ENCODE measurements around the gene LUC7L.

The LUC7L gene

DNA sequence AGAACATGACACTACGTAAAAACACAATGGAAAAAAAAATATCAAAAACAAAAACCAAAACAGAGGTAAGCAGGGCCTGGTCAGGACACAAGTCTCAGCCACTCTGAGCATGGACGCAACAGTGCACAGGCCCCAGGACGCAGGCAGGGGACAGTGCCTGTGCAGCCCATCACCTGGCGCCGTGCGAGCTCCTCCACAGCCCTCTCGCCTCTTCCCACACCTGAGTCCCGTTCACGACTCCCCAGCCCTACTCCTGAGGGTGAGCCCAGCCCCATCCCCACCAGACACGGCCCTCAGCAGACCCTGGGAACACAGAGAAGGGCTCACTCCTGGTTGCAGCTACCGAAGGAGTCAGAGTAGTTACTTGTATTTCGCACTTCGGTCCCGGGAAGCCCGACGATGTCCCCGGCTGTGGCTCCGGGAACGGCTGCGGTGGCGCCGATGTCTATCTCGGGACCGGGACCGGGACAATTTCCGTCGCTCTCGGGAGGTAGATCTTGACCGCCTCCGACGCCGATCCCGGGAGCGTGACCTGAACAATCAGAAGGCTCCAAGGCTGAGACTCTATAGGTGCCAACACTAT is 39.6 kb downstream of the LUC7L start:
- H3K4me3 ChIP-seq (ENCODE audit: low read depth, low read length) = no peak overlapping the region
- TF ChIP-seq, protein P1, sequence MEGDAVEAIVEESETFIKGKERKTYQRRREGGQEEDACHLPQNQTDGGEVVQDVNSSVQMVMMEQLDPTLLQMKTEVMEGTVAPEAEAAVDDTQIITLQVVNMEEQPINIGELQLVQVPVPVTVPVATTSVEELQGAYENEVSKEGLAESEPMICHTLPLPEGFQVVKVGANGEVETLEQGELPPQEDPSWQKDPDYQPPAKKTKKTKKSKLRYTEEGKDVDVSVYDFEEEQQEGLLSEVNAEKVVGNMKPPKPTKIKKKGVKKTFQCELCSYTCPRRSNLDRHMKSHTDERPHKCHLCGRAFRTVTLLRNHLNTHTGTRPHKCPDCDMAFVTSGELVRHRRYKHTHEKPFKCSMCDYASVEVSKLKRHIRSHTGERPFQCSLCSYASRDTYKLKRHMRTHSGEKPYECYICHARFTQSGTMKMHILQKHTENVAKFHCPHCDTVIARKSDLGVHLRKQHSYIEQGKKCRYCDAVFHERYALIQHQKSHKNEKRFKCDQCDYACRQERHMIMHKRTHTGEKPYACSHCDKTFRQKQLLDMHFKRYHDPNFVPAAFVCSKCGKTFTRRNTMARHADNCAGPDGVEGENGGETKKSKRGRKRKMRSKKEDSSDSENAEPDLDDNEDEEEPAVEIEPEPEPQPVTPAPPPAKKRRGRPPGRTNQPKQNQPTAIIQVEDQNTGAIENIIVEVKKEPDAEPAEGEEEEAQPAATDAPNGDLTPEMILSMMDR (IDR thresholded peaks at IDR 0.05; ENCODE audit: low read depth, low read length) = no peak
- no peak for TF ChIP-seq MYC (IDR thresholded peaks at IDR 0.05; ENCODE audit: low read depth, low read length)
- TF ChIP-seq MAX (IDR thresholded peaks at IDR 0.05; ENCODE audit: low read depth, low read length) = no peak
- TF ChIP-seq POLR2A (IDR thresholded peaks at IDR 0.05; ENCODE audit: extremely low read depth, insufficient read length) = no peak
- DNase-seq (ENCODE audit: low read depth) = no peak

DNA sequence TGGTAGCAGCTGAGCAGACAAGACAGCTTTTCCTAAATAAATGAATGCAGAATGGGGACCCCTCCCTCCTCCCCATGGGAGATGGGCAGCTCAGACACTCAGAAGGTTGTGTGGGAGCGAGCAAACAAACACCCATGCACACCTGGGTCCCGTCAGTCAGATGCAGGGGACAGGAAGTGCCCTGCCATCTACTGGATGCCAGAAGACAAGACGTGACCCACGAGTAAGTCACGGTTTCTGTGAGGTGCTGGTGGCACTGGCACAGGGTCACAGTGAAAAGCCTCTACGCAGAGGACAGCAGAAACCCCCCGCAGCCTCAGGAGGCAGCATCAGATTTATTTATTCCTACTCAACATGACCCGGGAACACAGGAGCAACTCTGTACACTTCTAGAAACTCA is 40.6 kb downstream of the LUC7L start:
- no peak overlapping the region for H3K4me3 ChIP-seq (ENCODE audit: low read depth, low read length)
- TF ChIP-seq MAX (IDR thresholded peaks at IDR 0.05; ENCODE audit: low read depth, low read length) = no peak
- TF ChIP-seq MYC (IDR thresholded peaks at IDR 0.05; ENCODE audit: low read depth, low read length) = no peak
- TF ChIP-seq, protein P1 (IDR thresholded peaks at IDR 0.05; ENCODE audit: low read depth, low read length) = no peak
- TF ChIP-seq POLR2A (IDR thresholded peaks at IDR 0.05; ENCODE audit: extremely low read depth, insufficient read length) = no peak
- DNase-seq (ENCODE audit: low read depth) = peak; percentile 15

DNA sequence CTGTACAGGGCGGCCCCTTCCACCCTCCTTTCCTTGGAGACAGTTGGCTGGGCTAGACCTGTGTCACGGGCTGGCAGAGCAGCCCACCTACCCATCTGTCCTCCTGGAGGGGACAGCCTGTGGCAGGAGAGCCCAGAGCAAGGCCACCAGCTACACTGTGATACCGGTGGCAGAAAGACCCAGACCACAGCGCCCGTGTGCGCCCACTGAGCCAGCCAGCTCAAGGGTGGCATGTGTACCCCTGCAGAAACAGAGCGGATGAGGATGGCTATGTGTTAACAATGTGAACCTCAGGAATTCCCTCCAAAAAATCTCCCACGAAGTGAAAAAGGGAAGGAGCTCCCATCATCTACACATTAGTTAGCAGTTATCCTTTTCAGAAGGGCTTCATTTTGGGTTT is 41.9 kb downstream of the LUC7L start:
- TF ChIP-seq MYC (IDR thresholded peaks at IDR 0.05; ENCODE audit: low read depth, low read length) (no peak), POLR2A (IDR thresholded peaks at IDR 0.05; ENCODE audit: extremely low read depth, insufficient read length) (no peak), MAX (IDR thresholded peaks at IDR 0.05; ENCODE audit: low read depth, low read length) (no peak)
- TF ChIP-seq, protein P1 (IDR thresholded peaks at IDR 0.05; ENCODE audit: low read depth, low read length) = no peak
- DNase-seq (ENCODE audit: low read depth) = no peak
- no peak overlapping the region for H3K4me3 ChIP-seq (ENCODE audit: low read depth, low read length)

- TF ChIP-seq MAX (IDR thresholded peaks at IDR 0.05; ENCODE audit: low read depth, low read length) (no peak), POLR2A (IDR thresholded peaks at IDR 0.05; ENCODE audit: extremely low read depth, insufficient read length) (no peak), MYC (IDR thresholded peaks at IDR 0.05; ENCODE audit: low read depth, low read length) (no peak)
- TF ChIP-seq, protein P1 (IDR thresholded peaks at IDR 0.05; ENCODE audit: low read depth, low read length) = no peak
- no peak for DNase-seq (ENCODE audit: low read depth)
- no peak overlapping the region for H3K4me3 ChIP-seq (ENCODE audit: low read depth, low read length)
Observed at GRCh38 chr16:185691-186090, 43.6 kb downstream of the LUC7L start.

GRCh38 chr16:185213-185612 is 44.0 kb downstream of the LUC7L start:
- H3K4me3 ChIP-seq (ENCODE audit: low read depth, low read length) = no peak overlapping the region
- TF ChIP-seq MYC (IDR thresholded peaks at IDR 0.05; ENCODE audit: low read depth, low read length) = no peak
- TF ChIP-seq, protein P1 (IDR thresholded peaks at IDR 0.05; ENCODE audit: low read depth, low read length) = no peak
- TF ChIP-seq POLR2A (IDR thresholded peaks at IDR 0.05; ENCODE audit: extremely low read depth, insufficient read length) = no peak
- TF ChIP-seq MAX (IDR thresholded peaks at IDR 0.05; ENCODE audit: low read depth, low read length) = no peak
- no peak for DNase-seq (ENCODE audit: low read depth)
